Motor neuron (in vitro differentiated cells): Measurements from ENCODE around the gene PRSS53. TPM values are rescaled to one million over a fixed set of nuclear protein-coding genes. Genes with fewer than 3 reads are reported as not detected.

Experiments
- ATAC-seq, 8 experiments: fragments of 200-7000 bp; cut with Tn5 transposase; replicated peaks in 6 of 8; 2 replicates each; pipeline ENCODE4 v1.8.0; 2021; ENCODE audit warnings: mild to moderate bottlenecking in 8 of 8, moderate library complexity in 8 of 8
- H3K27ac ChIP-seq, 2 donors: fragments of 250-450 bp; sonication (Bioruptor Pico); 2 replicates each; pipeline ENCODE4 v1.9.0; 2021; ENCODE audit warnings: antibody characterized with exemption in 2 of 2, mild to moderate bottlenecking in 2 of 2, moderate library complexity in 1 of 2
- H3K4me1 ChIP-seq, 2 donors: fragments of 250-450 bp; sonication (Bioruptor Pico); replicated peaks in 1 of 2; 2 replicates each; pipeline ENCODE4 v1.6.1; 2021; ENCODE audit warnings: antibody characterized with exemption in 2 of 2, mild to moderate bottlenecking in 2 of 2, moderate library complexity in 1 of 2
- H3K4me3 ChIP-seq, 5 donors: fragments of 250-450 bp; sonication (Bioruptor Pico); 2 replicates each; pipeline ENCODE4 v1.9.0; 2021; ENCODE audit warnings: antibody characterized with exemption in 5 of 5, mild to moderate bottlenecking in 5 of 5, moderate library complexity in 4 of 5
- WGBS, 10 experiments: fragments of 450-650 bp; shearing (Covaris generic); methylation state at CpG; one replicate each; pipeline ENCODE4 v1.0.0; 2022; 5-methylcytosine and 5-hydroxymethylcytosine counted together
- in situ Hi-C, 9 experiments: fragments of 400-800 bp; cut with MboI; loops; one replicate each; pipeline ENCODE4 v1.15.0; 2021; ENCODE audit warnings: low sequenced_read_pairs in 9 of 9, low pct_unique_long_range_greater_than_20kb in 2 of 9; ENCODE audit not compliant: unreplicated experiment in 9 of 9
- total RNA-seq, 8 experiments: library from RNA; unstranded; fragments of 300-600 nt; gene quantifications; 2 replicates each; pipeline versions ENCODE4 v1.2.3 to v1.2.4, GENCODE V29; 2022

Gene PRSS53
- total RNA-seq, 8 experiments from 2014 or later: 0.36 to 6.0 (median 3.5) TPM

GRCh38 chr16:31084584-31085302 lies 4.0 kb downstream of the PRSS53 start:
- Histone ChIP-seq H3K27ac (no peak overlapping the region), H3K4me1 (no peaks in the 10 kb centered on the region), H3K4me3 (no peak overlapping the region)
- ATAC-seq: peak; percentile 2 to 72 (median 15)
- in situ Hi-C loops: no loop called here
- 85 to 100% (median 92%) methylated on average over 1 to 6 of the region's 16 CpGs; no CpG with 5 or more reads in 7 of the 10 experiments for WGBS, 10 experiments

- 100% methylated on average over 1 of the region's 13 CpGs; no CpG with 5 or more reads in 9 of the 10 experiments for WGBS, 10 experiments
- Histone ChIP-seq H3K4me1 (no peaks in the 10 kb centered on the region), H3K4me3 (no peak overlapping the region), H3K27ac (no peak overlapping the region)
- in situ Hi-C loops: no loop called here
- peak in 1 of 8 experiments; percentile 8 for ATAC-seq
These were observed 4.8 kb downstream of the PRSS53 start for GRCh38 chr16:31083981-31084380.

DNA sequence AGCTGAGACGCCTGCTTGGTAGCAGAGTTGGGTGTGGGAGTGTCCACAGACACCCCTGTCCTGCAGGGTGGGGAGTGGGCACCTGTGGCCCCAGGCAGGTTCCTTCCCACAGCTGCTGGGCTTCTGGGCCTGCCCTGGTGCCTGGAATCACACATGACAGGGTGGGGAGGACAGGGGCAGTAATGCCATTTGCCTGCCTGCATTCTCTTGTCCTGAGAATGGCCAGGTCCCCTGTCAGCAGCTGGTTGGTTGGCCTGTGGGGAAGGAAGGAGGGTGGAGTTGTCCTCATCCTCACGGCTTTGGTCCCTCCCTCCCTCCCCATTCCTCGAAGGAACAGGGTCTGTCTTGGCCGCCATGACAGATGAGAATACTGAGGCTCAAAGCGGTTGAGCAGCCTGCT lies 5.2 kb downstream of the PRSS53 start:
- no peak for ATAC-seq
- 80 to 100% (median 100%) methylated on average over 1 to 2 of the region's 5 CpGs; no CpG with 5 or more reads in 7 of the 10 experiments for WGBS, 10 experiments
- in situ Hi-C loops: no loop called here
- H3K27ac ChIP-seq: no peak overlapping the region
- no peaks in the 10 kb centered on the region for H3K4me1 ChIP-seq
- no peak overlapping the region for H3K4me3 ChIP-seq

DNA sequence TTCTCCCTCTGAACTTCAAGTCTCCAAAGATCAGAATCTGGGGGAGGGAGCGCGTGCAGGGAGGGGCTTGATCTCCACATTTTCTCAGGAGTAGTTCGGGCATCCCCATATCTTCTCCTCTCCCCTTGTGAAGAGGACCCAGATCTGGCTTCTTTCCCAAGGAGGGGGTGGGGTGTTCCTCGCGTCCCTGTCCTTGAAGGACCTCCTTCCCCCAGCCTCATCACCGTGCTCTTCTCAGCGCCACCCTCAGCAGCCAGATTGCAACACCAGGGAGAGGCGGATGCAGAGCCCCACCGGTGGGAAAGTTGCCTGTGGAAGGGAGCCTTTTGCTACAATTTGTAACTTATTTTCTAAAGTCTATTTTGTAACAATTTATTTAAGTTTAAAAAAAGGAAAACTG lies 5.7 kb downstream of the PRSS53 start:
- Histone ChIP-seq H3K4me1 (no peaks in the 10 kb centered on the region), H3K4me3 (no peak overlapping the region), H3K27ac (no peak overlapping the region)
- 60 to 100% (median 83%) methylated on average over 3 to 5 of the region's 9 CpGs; no CpG with 5 or more reads in 4 of the 10 experiments for WGBS, 10 experiments
- in situ Hi-C loops: no loop called here
- ATAC-seq: no peak

DNA sequence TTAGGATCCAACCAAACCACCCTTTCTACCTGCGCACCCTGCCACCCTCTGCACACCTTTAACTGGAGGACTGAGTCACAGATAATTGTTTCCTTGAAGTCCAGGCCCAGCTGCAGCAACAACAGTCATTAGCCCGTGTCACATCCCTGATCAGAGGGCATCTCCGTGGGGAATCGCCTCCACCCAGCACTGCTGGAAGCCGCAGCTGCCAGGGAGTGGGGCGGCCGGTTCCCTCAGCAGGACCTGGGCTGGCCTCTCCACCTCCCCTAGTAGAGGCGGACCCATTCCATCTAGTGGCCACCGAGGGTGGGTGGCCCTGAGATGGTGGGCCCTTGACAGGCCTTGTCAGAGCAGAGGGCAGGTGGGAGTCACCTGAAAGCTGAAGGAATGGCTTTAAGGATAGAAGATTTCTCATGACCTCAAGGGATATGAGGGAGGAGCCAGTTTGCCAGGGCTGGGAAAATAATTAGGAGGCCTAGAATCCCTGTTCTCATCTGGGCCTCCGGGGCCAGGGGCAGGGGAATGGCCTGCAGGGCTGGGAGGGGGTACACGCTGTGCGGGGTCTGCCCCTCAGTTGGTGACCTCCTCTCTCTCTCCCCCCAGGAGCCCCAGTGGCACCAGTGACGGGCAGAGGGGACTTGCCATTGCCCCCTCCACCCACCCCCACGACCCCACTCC lies 6.2 kb downstream of the PRSS53 start:
- no peak overlapping the region for H3K4me3 ChIP-seq
- H3K27ac ChIP-seq: no peak overlapping the region
- no peaks in the 10 kb centered on the region for H3K4me1 ChIP-seq
- 0 to 100% (median 82%) methylated on average over 1 to 7 of the region's 14 CpGs; no CpG with 5 or more reads in 3 of the 10 experiments for WGBS, 10 experiments
- in situ Hi-C loops: no loop called here
- ATAC-seq: no peak

GRCh38 chr16:31081428-31082351 lies 7.1 kb downstream of the PRSS53 start:
- in situ Hi-C loops: no loop called here
- no peak overlapping the region for H3K27ac ChIP-seq
- H3K4me3 ChIP-seq: no peak overlapping the region
- no peak for ATAC-seq
- no peaks in the 10 kb centered on the region for H3K4me1 ChIP-seq
- 60 to 100% (median 84%) methylated on average over 2 to 5 of the region's 26 CpGs; no CpG with 5 or more reads in 3 of the 10 experiments for WGBS, 10 experiments

GRCh38 chr16:31080756-31081419 lies 7.9 kb downstream of the PRSS53 start:
- no peak overlapping the region for H3K4me3 ChIP-seq
- 40 to 100% (median 94%) methylated on average over 1 to 5 of the region's 13 CpGs; no CpG with 5 or more reads in 4 of the 10 experiments for WGBS, 10 experiments
- H3K4me1 ChIP-seq: no peaks in the 10 kb centered on the region
- ATAC-seq: no peak
- H3K27ac ChIP-seq: no peak overlapping the region
- in situ Hi-C loops: no loop called here

DNA sequence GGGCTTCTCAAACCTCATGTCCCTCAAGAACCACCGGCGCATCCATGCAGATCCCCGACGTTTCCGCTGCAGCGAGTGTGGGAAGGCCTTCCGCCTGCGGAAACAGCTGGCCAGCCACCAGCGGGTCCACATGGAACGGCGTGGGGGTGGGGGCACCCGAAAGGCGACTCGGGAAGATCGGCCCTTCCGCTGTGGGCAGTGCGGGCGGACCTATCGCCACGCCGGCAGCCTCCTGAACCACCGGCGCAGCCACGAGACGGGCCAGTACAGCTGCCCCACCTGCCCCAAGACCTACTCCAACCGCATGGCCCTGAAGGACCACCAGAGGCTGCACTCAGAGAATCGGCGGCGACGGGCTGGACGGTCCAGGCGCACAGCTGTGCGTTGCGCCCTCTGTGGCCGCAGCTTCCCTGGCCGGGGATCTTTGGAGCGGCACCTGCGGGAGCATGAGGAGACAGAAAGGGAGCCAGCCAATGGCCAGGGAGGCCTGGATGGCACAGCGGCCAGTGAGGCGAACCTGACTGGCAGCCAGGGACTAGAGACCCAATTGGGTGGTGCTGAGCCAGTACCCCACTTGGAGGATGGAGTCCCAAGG lies 8.6 kb downstream of the PRSS53 start:
- Histone ChIP-seq H3K4me1 (peaks cover 2% of the 10 kb centered on the region in 2 donors), H3K4me3 (no peak overlapping the region), H3K27ac (no peak overlapping the region)
- in situ Hi-C loops: no loop called here
- WGBS, 10 experiments: 80 to 100% (median 96%) methylated on average over 2 to 7 of the region's 40 CpGs; no CpG with 5 or more reads in 6 of the 10 experiments
- no peak for ATAC-seq

GRCh38 chr16:31079342-31079944 lies 9.3 kb downstream of the PRSS53 start:
- Histone ChIP-seq H3K27ac (no peak overlapping the region), H3K4me3 (no peak overlapping the region), H3K4me1 (peaks cover 3 to 4% of the 10 kb centered on the region in 2 donors)
- in situ Hi-C loops: no loop called here
- no peak for ATAC-seq
- 83 to 95% methylated on average over 2 to 3 of the region's 13 CpGs; no CpG with 5 or more reads in 8 of the 10 experiments for WGBS, 10 experiments

GRCh38 chr16:31078597-31079341 lies 10.0 kb downstream of the PRSS53 start:
- no peak for ATAC-seq
- WGBS, 10 experiments: 80 to 100% (median 92%) methylated on average over 2 to 8 of the region's 15 CpGs; no CpG with 5 or more reads in 3 of the 10 experiments
- Histone ChIP-seq H3K4me1 (peaks cover 3 to 4% of the 10 kb centered on the region in 2 donors), H3K4me3 (no peak overlapping the region), H3K27ac (no peak overlapping the region)
- in situ Hi-C loops: no loop called here

GRCh38 chr16:31077592-31078396 lies 10.9 kb downstream of the PRSS53 start:
- 83 to 100% (median 88%) methylated on average over 2 to 9 of the region's 30 CpGs; no CpG with 5 or more reads in 5 of the 10 experiments for WGBS, 10 experiments
- Histone ChIP-seq H3K4me3 (no peak overlapping the region), H3K4me1 (peaks cover 3 to 4% of the 10 kb centered on the region in 2 donors), H3K27ac (no peak overlapping the region)
- in situ Hi-C loops: no loop called here
- ATAC-seq: no peak
